NK-92 (cell line): ENCODE data around the gene RBM7.

Experiments used
- DNase-seq: peaks from one replicate; lab custom pipeline; 2025; ENCODE audit not compliant: unreplicated experiment; lab: John Stamatoyannopoulos, UW

RBM7 gene

DNA sequence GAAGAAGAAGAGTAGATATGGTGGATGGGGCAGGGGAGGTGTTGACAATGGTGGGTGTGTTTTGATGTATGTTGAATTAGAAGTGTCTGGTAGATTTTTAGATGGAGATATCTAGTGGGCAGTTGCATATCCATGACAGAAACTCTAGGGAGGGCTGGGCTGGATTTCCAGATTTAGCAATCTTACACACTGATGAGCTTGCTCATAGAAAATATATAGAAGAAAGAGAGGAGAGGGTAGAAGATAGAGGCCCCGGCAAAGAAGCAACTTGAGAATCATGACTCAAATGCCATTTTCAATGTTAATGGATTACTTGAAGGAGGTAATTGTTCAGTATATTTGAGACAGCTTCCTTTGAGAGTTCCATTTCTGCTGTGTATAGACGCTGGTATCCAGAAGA lies 47.0 kb downstream of the RBM7 start:
- no peak for DNase-seq

DNA sequence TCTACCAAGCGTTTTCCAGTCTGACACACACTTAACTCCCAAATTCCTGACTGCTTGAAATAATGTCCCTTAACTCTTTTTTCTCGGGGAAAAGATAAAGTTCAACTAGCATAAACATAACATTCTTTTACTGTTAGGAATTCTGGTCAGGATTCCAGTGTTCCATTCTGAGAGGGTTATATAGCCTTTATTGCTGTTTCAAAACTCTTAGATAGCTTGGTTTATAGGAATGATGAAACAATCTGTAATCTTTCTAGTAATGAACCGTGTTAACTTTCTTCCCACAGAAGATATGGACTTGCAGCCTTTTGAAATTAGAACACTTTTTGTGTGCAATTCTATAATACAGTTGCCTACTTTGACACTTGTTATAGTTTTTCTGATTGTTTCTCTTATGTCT lies 47.4 kb downstream of the RBM7 start:
- no peak for DNase-seq

DNA sequence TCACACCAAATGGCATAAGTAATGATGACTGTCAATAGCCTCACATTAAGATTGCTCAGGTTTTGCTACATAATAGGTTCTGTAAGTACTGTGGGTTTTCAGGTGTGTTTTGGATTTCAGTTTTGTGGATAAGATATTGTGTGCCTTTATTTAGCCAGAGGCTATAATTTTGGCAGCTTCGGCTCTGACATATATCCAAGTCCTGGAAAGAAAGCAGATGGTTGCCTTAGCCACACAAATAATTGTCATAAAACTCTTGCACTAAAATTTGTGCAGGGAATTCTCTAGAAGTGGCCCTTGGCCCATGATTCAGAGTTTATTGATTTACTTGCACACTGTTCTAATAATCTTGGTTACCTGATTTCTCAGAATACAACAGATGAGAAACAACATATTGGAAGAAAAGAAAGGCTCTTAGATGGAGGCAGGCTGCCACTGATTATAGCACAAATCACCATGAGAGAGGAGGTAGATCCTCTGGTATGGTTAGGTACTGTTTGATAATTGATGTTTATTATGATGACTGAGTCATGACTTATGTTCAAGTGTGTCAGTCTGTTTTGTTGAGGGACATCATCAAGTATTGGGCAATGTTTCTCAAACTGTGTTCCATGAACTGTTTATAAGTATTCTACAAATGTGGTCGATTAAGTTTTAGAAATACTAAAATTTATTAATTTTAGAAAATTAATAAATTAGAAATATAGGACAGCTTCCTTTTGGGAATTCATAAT lies 48.5 kb downstream of the RBM7 start:
- DNase-seq = no peak

DNA sequence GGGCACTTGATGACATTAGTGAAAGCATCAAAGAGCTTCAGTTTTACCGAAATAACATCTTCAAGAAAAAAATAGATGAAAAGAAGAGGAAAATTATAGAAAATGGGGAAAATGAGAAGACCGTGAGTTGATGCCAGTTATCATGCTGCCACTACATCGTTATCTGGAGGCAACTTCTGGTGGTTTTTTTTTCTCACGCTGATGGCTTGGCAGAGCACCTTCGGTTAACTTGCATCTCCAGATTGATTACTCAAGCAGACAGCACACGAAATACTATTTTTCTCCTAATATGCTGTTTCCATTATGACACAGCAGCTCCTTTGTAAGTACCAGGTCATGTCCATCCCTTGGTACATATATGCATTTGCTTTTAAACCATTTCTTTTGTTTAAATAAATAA lies 49.4 kb downstream of the RBM7 start:
- DNase-seq = no peak

DNA sequence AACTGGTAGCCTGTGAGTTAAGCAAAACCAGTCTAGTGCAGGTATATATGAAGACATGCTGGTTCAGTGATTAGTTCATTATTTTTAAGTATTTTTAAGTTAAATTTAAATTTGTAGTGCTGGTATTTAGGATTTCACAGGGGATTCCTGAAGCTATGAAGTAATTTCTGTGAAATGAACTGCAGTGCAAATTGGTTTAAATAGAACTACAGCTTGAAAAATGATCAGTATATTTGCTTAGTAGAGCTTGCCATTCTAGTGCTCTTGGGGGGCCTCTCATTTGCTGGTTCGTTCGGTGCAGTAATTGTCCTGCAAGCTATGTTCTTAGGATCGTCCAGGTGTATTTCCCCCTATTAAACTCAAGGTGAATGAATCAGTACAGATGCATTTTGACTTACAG lies 51.9 kb downstream of the RBM7 start:
- DNase-seq = no peak
